Astrocyte of the cerebellum (primary cell): ENCODE measurements around the gene RAD51D.

Source experiments
- DNase-seq: peaks from one replicate; pipeline ENCODE4 v3.0.0-alpha.2; 2011; ENCODE audit warnings: low read depth
- H3K4me3 ChIP-seq: 2 replicates; pipeline ENCODE4 v1.5.1; 2011; ENCODE audit warnings: mild to moderate bottlenecking, low read depth, low read length, moderate library complexity
- CTCF ChIP-seq: IDR thresholded peaks from 2 replicates; pipeline ENCODE4 v1.5.1; 2012; ENCODE audit warnings: low read length, low read depth, moderate library complexity, mild to moderate bottlenecking; ENCODE audit errors: missing control alignments
- in situ Hi-C: cut with HindIII; loops from 2 replicates; pipeline ENCODE4 v1.10.0; 2017; ENCODE audit warnings: low sequenced_read_pairs

The RAD51D gene

GRCh38 chr17:35162755-35163154, 43.1 kb upstream of the RAD51D start:
- in situ Hi-C loops, result no loop called here
- TF ChIP-seq CTCF, result no peak
- no peak overlapping the region for H3K4me3 ChIP-seq
- no peak for DNase-seq

- in situ Hi-C loops, result no loop called here
- H3K4me3 ChIP-seq, result no peak overlapping the region
- no peak for DNase-seq
- TF ChIP-seq CTCF, result no peak
Measured at GRCh38 chr17:35161281-35161761, 41.7 kb upstream of the RAD51D start.

GRCh38 chr17:35160354-35161201, 40.9 kb upstream of the RAD51D start:
- DNase-seq, result no peak
- no peak overlapping the region for H3K4me3 ChIP-seq
- TF ChIP-seq CTCF, result no peak
- in situ Hi-C loops, result no loop called here

- H3K4me3 ChIP-seq, result no peak overlapping the region
- no peak for DNase-seq
- in situ Hi-C loops, result no loop called here
- TF ChIP-seq CTCF, result no peak
Measured at GRCh38 chr17:35159940-35160339, 40.3 kb upstream of the RAD51D start.

GRCh38 chr17:35155246-35155645, 35.6 kb upstream of the RAD51D start:
- in situ Hi-C loops, result no loop called here
- no peak for TF ChIP-seq CTCF
- no peak for DNase-seq
- H3K4me3 ChIP-seq, result no peak overlapping the region

GRCh38 chr17:35154196-35155165, 34.8 kb upstream of the RAD51D start:
- no peak overlapping the region for H3K4me3 ChIP-seq
- no peak for DNase-seq
- in situ Hi-C loops, result no loop called here
- no peak for TF ChIP-seq CTCF
